CD4-positive, alpha-beta T cell treated with Interleukin-6 for 4 hours (primary cell): ENCODE data around the gene BICRA.
"Not testable (repeated sequence)": the region's sequence is repeated elsewhere in the genome, so short reads cannot be mapped to it uniquely, and the experiment has no call there.

Experiments
- DNase-seq: peaks from one replicate; pipeline ENCODE4 v3.0.0-alpha.2; 2020; ENCODE audit warnings: mixed read lengths

The BICRA gene

DNA sequence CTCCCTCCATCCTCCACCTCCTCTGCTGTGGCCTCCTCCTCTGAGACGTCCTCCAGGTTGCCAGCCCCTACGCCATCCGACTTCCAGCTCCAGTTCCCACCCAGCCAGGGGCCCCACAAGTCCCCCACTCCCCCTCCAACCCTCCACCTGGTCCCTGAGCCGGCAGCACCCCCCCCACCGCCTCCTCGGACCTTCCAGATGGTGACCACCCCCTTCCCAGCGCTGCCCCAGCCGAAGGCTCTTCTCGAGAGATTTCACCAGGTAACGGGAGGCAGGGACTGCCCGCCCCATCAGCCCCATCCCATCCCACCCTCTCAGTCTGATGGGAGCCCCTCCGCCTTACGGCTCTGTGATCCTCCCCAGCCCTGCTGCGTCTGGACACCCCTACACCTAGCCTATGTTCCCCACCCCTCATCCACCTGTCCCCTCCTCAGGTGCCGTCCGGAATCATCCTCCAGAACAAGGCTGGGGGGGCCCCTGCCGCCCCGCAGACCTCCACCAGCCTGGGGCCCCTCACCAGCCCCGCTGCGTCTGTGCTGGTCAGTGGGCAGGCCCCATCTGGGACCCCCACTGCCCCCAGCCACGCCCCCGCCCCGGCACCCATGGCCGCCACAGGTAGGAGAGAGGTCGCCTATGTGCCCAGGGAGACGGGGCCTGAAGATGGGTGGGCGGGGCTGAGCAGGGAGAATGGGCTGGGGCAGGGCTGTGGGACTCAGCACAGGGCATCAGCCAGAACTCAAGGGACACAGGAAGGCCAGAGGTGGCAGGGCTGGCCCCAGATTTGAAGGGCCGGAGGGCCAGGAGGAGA is 85.7 kb downstream of the BICRA start:
- no peak for DNase-seq

DNA sequence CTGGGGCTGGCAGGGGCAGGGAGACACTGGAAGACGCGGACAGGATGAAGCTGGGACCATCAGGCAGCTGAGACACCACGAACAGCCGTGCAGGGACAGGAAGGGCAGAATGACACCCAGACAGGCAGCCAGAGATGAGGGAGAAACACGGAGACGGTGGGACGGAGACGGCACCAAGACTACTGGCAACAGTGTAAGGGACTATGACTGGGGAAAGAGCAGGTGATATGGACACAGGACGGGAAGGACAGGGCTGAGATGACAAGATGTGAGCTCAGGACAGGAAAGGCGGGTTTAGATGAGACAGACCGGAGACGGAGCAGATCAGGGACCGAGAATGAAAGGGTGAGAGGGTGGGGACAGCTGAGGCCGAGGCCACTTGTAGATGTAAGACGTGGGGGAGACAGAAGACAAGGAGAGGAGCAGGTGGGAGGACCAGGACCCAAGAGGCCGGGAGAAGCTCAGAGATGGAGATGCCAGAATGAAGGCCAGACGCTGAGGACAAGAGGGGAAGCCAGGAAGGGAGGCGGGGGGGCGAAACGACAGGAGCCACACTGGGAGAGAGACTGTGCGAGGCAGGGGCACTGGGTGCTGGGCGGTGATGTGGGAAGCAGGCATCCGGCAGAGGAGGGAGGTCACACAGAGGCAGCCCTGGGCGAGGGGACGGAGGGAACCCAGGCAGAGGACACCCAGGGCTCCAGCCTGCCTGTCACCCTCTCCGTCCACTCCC is 86.8 kb downstream of the BICRA start:
- no peak for DNase-seq

DNA sequence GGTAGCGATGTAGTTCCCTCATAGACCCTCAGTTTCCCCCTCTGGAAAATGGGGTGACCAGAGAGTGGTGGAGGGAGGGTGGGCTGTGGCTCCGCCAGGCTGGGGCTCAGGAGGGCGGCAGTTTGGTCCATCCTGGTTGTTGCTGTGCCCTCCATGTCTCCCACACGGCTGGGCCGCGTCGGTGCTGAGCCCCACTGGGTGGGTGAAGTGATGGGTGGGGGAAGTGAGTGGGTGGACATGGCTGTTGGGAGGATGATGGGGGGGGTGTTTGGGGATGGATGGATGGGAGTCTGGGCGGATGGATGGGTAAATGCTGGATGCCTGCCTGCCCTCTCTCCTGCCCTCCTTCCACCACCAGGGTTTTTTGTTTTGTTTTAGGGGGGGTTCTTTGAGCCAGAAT is 87.7 kb downstream of the BICRA start:
- DNase-seq, result no peak

DNA sequence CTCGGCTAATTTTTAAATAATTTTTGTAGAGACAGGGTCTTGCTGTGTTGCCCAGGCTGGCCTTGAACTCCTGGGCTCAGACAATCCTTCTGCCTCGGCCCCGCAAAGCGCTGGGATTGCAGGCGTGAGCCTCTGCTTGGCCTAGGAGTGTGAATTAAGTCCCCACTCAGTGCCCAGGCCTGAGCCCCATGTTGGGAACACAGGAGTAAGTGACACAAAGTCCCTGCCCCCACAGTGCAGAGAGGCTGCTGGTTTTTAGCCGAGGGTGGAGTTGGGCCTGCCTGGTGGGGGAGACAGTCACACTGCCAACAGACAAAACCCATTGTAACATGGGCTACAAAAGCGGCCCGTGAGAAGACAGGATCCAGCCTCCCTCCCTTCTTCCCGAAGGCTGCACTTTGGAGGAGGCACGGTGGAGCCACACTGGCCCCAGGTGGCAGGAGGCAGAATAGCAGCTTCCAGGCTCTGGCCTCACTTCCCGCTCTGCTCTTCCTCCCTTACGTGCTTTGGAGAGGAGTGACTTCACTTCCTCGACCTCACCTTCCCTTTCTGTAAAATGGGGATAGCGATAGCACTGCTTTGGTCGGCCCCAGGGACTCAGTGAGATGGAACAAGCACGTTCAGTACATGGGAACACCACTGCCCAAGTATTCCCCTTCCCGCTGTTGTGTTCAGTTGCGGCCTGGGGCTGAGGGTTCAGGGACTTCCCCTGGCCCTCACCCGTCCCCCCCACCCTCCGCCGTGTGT is 89.1 kb downstream of the BICRA start:
- DNase-seq, result peak; percentile 64

DNA sequence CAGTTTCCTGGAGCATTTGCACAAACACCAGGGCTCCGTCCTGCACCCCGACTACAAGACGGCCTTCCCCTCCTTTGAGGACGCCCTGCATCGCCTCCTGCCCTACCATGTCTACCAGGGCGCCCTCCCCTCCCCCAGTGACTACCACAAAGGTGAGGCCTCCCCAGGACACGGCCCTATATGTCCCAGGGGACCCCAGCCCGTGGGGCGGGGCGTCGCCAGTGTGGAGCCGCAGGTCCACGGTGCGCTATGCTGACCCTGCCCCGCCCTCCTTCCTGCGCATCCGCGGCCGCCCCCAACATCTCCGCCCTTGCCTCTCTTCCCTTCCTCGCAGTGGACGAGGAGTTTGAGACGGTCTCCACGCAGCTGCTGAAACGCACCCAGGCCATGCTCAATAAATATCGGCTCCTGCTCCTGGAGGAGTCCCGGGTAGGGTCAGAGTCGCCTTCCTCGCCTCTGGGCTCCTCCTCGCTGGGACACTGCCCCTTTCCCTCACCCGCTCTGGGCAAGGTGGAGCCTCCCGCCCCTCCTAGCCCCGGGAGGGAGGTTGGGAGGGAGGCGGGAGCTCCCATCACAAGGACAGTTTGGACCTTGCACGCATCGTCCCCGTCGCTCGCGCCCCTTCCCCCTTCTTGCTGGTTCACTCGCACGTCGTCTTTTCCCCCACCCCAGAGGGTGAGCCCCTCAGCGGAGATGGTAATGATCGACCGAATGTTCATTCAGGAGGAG is 89.9 kb downstream of the BICRA start:
- DNase-seq, result no peak

DNA sequence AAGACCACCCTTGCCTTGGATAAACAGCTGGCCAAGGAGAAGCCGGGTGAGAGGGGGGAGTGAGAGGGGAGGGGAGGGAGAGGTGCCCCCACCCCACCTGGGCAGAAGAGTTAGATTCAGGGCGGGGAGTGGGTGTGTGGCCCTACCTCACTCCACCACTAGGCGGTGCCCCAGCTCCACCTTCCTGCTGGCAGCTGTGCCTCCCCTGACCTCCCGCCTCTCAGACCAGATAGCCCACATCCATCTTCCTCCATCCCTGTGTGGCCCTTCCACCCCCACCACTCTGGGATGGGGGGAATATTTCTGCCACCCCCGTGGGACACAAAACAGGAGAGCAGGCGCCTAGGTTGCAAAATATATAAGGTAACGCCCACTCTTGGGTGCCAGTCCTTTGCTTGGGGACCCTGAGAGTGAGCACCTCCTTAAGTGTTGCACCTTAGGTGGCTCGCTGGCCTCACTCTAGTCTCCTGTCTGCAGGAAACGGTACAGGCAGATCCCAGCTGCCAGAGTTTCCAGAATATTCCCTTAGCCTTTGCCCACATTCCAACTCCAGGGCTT is 90.5 kb downstream of the BICRA start:
- DNase-seq, result peak; percentile 61

DNA sequence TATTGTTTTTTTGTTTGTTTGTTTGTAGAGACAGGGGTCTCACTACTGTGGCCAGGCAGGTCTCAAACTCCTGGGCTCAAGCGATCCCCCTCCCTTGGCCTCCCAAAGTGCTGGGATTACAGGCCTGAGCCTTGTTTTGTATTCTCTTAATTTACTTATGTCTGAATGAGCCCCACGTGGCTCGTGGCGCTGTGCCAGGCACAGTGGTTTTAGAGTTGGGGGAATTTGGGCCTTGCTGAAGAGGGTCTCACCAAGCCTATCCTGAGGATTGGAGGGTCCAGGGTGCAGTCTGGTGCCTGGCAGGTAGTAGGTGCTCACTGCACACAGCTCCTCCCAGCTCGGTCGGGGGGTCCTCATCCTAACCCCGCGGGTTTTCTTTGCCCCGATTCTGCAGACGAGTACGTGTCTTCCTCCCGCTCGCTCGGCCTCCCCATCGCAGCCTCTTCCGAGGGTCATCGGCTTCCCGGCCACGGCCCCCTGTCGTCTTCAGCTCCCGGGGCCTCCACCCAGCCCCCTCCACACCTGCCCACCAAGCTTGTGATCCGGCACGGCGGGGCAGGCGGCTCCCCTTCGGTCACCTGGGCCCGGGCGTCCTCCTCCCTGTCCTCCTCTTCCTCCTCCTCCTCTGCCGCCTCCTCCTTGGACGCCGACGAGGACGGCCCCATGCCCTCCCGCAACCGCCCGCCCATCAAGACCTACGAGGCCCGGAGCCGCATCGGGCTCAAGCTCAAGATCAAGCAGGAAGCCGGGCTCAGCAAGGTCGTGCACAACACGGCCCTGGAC is 92.2 kb downstream of the BICRA start:
- no peak for DNase-seq

DNA sequence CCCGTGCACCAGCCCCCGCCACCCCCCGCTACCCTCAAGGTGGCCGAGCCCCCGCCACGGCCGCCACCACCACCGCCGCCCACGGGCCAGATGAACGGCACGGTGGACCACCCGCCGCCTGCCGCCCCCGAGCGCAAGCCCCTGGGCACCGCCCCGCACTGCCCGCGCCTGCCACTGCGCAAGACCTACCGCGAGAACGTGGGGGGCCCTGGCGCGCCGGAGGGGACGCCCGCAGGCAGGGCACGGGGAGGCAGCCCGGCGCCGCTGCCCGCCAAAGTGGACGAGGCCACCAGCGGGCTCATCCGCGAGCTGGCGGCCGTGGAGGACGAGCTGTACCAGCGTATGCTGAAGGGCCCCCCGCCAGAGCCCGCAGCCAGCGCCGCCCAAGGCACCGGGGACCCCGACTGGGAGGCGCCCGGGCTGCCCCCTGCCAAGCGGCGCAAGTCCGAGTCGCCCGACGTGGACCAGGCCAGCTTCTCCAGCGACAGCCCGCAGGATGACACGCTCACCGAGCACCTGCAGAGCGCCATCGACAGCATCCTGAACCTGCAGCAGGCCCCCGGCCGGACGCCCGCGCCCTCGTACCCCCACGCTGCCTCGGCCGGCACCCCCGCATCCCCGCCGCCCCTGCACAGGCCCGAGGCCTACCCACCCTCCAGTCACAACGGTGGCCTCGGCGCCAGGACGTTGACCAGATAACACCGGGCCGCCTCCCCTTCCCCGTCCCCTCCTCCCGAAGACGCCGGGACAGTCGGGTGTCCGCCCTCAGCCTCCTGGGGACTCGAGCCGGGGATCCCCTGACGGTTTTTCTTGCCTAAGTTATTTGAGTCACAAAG is 93.0 kb downstream of the BICRA start:
- no peak for DNase-seq

DNA sequence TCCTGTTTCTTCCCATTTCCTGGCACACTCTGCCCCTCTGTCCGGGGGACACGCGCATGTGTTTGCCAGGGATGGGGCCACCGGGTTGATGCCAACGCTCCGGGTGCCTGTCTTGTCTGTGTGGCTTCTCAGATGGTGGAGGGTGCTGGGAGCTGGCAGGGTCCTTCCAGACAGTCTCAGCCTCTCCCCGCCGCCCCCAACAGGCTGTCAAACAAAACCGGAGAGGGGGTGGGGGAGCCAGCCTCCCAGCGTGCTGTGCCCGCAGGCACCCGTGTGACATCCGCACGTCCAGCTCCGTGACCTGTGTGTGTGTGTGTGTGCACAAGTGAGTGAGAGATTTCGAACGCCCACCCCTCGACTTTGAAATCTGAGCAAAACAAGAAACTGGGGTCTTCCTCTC is 93.7 kb downstream of the BICRA start:
- DNase-seq, result no peak

DNA sequence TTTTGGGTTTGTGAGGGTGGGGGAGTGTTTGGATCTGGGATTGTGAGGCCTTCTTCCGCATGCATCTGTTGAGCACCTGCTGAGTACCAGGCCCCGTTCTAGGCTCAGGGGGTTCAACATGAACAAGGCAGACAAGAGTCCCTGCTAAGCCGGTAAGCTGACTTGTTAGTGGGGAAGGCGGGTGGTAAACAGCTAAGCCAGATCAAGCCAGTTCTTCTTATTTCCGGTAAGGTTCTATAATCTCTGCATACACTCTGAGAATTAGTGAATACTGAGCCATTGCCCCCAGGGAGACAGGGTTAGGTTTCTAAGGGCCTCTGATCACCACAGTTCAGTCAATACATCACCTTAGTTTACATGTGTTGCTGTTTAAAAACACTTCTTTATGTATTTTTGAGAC is 94.4 kb downstream of the BICRA start:
- no peak for DNase-seq

DNA sequence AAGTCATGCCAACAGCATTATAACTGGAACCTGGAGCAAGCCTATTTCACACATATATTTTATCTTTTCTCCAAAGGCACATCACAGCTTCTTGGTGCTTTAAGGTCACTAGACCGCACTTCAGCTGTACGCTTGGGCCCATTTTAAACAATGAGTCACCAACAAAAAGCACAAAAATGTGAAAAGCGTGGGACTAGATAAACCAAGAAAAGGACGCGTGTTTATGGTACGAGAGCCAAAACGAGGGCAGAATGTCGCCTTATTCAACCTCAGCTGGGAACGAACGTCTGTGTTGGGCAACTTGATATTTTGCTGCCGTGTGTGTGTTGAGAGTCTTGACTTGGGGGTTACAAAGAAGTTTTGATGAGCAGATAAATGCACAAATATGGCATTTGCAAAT is 95.1 kb downstream of the BICRA start:
- no peak for DNase-seq

DNA sequence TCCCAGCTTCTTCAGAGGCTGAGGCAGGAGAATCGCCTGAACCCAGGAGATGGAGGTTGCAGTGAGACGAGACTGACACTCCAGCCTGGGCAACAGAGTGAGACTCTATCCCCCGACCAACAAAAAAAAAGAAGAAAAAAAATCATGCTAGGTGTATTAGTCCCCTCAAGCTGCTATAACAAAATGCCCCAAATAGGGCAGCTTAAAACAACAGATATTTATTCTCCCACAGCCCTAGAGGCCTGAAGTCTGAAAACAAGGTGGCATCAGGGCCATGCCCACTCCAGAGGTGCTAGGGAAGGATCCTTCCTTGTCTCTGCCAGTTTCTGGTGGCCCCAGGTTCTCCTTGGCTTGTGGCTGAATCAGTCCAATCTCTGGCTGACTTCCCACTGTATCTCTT is 95.7 kb downstream of the BICRA start:
- DNase-seq, result no peak

DNA sequence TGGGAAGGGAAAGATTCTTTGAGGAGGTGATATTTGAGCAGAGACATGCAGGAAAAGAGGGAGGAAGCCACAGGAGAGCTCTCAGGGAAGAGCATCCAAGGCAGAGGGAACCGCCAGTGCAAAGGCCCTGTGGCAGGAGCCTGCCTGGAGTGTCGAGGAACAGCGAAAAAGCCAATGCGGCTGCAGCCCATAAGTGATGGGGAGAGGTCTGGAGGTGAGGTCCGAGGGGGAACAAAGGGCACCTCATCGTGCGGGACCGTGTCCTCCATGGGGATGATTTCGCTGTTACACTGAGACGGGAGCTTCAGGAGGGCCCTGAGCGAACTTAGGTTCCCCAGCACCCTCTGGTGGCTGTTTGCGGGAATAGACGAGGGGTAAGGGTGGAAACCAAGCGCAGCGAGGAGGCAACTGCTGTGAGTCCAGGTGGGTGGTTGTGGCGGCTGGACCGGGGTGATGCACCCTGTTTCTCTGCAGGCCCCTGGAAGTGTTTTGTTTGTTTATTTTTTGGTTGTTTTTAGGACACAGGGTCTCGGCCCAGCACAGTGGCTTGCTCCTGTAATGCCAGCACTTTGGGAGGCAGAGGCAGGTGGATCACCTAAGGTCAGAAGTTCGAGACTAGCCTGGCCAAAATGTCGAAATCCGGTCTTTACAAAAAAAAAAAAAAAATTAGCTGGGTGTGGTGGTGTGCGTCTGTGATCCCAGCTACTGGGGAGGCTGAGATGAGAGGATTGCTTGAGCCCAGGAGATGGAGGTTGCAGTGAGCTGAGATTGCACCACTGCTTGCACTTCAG is 98.4 kb downstream of the BICRA start:
- peak; percentile 77 for DNase-seq

DNA sequence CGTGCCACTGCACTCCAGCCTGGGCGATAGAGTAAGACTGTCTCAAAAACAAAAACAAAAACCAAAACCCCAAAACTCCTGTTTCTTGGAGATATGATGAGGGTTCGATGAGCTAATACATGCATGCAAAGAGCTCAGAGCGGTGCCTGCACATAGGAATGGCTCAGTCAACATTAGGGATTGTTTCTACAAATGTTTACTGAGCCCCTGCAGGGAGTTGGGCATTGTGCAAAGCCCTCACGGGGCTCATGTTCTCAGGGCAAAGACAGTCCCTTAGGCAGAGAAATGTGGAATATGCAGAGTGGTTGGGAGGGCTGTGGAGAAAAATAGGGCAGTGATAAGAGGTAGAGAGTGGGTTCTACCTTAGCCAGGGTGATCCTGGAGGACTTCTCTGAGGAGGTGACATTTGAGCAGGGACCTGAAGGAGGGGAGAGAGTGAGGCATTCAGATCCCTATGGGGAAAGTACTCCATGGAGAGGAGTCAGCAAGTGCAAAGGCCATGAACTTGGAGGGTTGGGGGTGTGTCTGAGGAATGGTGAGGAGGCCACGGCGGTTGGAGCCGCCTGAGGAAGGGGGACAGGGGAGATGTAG is 102.8 kb downstream of the BICRA start:
- no peak for DNase-seq

DNA sequence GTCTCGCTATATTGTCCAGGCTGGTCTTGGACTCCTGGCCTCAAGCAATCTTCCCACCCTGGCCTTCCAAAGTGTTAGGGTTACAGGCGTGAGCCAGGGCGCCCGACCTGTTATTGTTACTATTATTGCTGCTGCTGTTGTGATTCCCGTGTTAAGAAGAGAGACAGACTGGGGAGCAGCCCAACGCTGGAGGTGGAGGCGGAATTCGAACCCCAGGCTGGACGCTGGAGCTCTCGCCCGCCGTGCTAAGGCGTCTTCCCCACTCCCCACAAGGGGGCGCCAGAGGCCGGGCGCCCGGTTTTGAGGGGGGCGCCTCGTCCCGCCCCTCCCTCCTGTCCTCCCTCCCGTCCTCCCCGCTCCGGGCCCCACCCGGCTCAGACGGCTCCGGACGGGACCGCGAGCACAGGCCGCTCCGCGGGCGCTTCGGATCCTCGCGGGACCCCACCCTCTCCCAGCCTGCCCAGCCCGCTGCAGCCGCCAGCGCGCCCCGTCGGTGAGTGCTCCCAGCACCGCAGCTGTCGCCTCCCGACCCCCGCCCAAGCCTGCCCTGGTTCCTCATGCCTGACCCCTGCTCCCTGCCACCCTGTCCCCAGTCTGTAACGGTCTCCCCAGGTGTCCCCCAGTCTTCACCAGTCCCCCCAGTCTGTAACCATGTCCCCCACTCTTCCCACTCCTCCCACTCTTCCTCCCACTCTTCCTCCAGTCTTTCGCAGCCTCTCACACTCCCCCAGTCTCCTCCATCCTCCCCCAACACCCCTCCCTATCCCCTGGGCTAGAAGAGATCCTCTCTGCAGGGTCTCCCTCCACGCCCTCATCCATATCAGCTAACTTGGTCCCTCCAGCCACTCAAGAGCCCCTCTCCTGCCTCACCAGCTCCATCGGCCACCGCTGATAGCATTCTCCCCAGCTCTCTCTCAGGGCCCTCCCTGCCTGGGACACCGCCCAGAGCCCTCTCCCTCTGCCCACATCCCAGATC is 104.4 kb downstream of the BICRA start, which contains the start of gene EHD2:
Gene EHD2 (plus strand): TSS at position 377 of the 976 bp plus-strand sequence. CDS start 3,191 bp downstream, outside the sequence.
- DNase-seq, result peak; percentile 51

DNA sequence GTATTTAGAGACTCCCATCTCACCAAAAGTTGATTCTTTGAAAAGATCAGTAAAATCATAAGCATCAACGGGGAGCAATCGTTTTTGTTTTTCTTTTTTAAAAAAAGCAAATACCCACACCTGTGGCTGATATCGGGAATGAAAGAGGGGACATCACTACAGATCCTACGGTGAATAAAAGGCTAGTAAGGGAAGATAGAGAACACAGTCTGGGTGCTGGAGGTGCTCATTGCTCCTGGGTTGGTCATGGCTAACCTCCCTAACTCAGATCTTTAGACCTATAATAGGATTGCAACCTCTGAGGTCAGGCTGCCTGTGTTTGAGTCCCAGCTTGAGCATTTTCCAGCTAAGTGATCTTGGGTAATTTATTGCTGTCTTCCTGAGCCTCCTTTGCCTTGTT is 105.4 kb downstream of the BICRA start:
- no peak for DNase-seq

DNA sequence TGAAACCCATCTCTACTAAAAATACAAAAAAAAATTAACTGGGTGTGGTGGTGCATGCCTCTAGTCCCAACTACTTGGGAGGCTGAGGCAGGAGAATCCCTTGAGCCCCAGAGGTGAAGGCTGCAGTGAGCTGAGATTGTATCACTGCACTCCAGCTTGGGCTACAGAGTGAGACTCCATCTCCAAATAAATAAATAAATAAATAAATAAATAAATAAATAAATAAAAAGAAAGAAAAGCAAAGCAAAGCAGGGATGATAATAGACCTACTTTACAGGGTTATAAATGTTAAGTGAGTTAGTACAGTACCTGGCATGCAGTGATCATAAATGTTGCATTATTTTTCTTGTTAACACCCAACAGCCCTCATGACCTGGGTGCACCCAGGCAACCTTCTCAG is 105.9 kb downstream of the BICRA start:
- not testable (repeated sequence) for DNase-seq

DNA sequence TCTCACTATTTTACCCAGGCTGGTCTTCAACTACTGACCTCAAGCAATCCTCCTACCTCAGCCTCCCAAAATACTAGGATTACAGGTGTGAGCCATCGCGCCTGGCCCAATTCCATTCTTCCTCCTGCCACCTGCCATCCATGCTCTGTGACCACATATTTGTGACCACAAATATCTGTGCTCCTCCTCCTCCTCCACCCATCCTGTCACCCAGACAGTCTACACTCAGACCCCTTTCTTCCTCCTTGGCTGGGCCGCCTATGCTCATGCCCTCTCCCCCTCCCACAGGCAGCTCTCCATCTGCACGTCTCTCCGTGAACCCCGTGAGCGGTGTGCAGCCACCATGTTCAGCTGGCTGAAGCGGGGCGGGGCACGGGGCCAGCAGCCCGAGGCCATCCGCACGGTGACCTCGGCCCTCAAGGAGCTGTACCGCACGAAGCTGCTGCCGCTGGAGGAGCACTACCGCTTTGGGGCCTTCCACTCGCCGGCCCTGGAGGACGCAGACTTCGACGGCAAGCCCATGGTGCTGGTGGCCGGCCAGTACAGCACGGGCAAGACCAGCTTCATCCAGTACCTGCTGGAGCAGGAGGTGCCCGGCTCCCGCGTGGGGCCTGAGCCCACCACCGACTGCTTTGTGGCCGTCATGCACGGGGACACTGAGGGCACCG is 107.5 kb downstream of the BICRA start:
- DNase-seq, result no peak
